HG02642 (cell line): Measurements from ENCODE around the gene CDK9.

Experiments used
- ATAC-seq: cut with Tn5 transposase; IDR thresholded peaks from one replicate; pipeline ENCODE4 v1.9.1; 2021; ENCODE audit warnings: mild to moderate bottlenecking; ENCODE audit not compliant: unreplicated experiment, poor library complexity

CDK9 gene

GRCh38 chr9:127761061-127761460 lies 24.8 kb upstream of the CDK9 start:
- ATAC-seq, result no peak

- no peak for ATAC-seq
Measured at GRCh38 chr9:127761491-127761956, 24.3 kb upstream of the CDK9 start.

GRCh38 chr9:127762111-127762676 lies 23.6 kb upstream of the CDK9 start:
- no peak for ATAC-seq

GRCh38 chr9:127763918-127764384 lies 21.9 kb upstream of the CDK9 start:
- ATAC-seq, result no peak

GRCh38 chr9:127765418-127765817 lies 20.4 kb upstream of the CDK9 start:
- no peak for ATAC-seq

GRCh38 chr9:127767410-127767809 lies 18.4 kb upstream of the CDK9 start:
- ATAC-seq, result no peak

GRCh38 chr9:127767909-127768331 lies 17.9 kb upstream of the CDK9 start:
- no peak for ATAC-seq

GRCh38 chr9:127768698-127769097 lies 17.1 kb upstream of the CDK9 start:
- ATAC-seq, result no peak

- no peak for ATAC-seq
Measured at GRCh38 chr9:127769101-127769500, 16.7 kb upstream of the CDK9 start.

GRCh38 chr9:127769929-127770582 lies 15.8 kb upstream of the CDK9 start:
- ATAC-seq, result no peak

- no peak for ATAC-seq
Measured at GRCh38 chr9:127770583-127770904, 15.3 kb upstream of the CDK9 start.

GRCh38 chr9:127770905-127771569 lies 14.8 kb upstream of the CDK9 start:
- peak; percentile 89 for ATAC-seq

GRCh38 chr9:127771570-127772189 lies 14.2 kb upstream of the CDK9 start:
- no peak for ATAC-seq

- ATAC-seq, result no peak
Measured at GRCh38 chr9:127772603-127773002, 13.2 kb upstream of the CDK9 start.

GRCh38 chr9:127773272-127773671 lies 12.6 kb upstream of the CDK9 start:
- ATAC-seq, result no peak

GRCh38 chr9:127773981-127774380 lies 11.9 kb upstream of the CDK9 start:
- no peak for ATAC-seq

GRCh38 chr9:127776195-127776923 lies 9.5 kb upstream of the CDK9 start:
- no peak for ATAC-seq

- no peak for ATAC-seq
Measured at GRCh38 chr9:127776924-127777289, 8.9 kb upstream of the CDK9 start.

- ATAC-seq, result no peak
Measured at GRCh38 chr9:127777368-127777980, 8.4 kb upstream of the CDK9 start.
